ENCODE measurements around the gene MRPL17. TPM values are rescaled to one million over a fixed set of nuclear protein-coding genes. Genes with fewer than 3 reads are reported as not detected.

Gene MRPL17
- total RNA-seq, 1 donor from 2014 or later = 89.9 TPM

DNA sequence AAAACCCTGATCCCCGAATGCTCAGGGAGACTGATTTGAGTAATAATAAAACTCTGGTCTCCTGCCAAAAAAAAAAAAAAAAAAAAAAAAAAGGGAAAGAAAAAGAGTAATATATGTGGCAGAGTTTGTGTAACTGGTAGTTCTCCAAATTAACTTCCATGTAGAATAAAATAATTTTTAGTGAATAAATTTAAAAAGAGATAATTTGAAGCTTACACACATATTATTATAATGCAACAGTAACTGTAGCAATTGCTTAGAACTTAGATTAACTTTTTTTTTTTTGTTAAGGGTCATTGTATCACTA is 11.0 kb upstream of the MRPL17 start:
- no peak overlapping the region for H2AFZ ChIP-seq (ENCODE audit: low read depth, low read length)
- TF ChIP-seq CTCF (IDR thresholded peaks at IDR 0.05; ENCODE audit: insufficient read depth, low read depth, low read length) (no peak), EZH2 (IDR thresholded peaks at IDR 0.05; ENCODE audit: insufficient read depth, low read length) (no peak)
- Mint-ChIP-seq H3K9me3 (ENCODE audit: unreplicated experiment) (peaks cover 4% of the 10 kb centered on the region), H3K36me3 (ENCODE audit: low read depth, unreplicated experiment) (no peaks in the 10 kb centered on the region), H3K4me1 (ENCODE audit: low read depth, unreplicated experiment) (peaks cover 8% of the 10 kb centered on the region), H3K27me3 (ENCODE audit: low read depth, unreplicated experiment) (no peaks in the 10 kb centered on the region), H3K4me3 (ENCODE audit: unreplicated experiment) (no peak overlapping the region), H3K27ac (ENCODE audit: unreplicated experiment) (no peak overlapping the region)
- H3K9ac ChIP-seq (ENCODE audit: low read length) = no peak overlapping the region
- no peaks in the 10 kb centered on the region for H3K9me3 ChIP-seq (ENCODE audit: insufficient read depth, low read depth, low read length)
- H3K4me3 ChIP-seq (ENCODE audit: insufficient read depth, low read depth, low read length) = no peak overlapping the region
- peaks cover 23% of the 10 kb centered on the region for H3K4me1 ChIP-seq (ENCODE audit: insufficient read depth, low read length)
- H4K20me1 ChIP-seq (ENCODE audit: insufficient read depth, low read length) = no peaks in the 10 kb centered on the region
- H3K4me2 ChIP-seq (ENCODE audit: low read length) = peak overlapping the region; percentile 49
- H3K27me3 ChIP-seq (ENCODE audit: insufficient read depth, low read length) = no peaks in the 10 kb centered on the region
- H3K27ac ChIP-seq (ENCODE audit: low read depth, low read length) = no peak overlapping the region
- no peaks in the 10 kb centered on the region for H3K36me3 ChIP-seq (ENCODE audit: insufficient read depth, low read length)
- DNase-seq (ENCODE audit: low read depth) (no peak), FAIRE-seq (no peak)
- no peaks in the 10 kb centered on the region for H3K79me2 ChIP-seq (ENCODE audit: insufficient read depth, low read length)

GRCh38 chr11:6693342-6694228 is 10.4 kb upstream of the MRPL17 start:
- FAIRE-seq = peak; percentile 87
- no peak overlapping the region for H3K9ac ChIP-seq (ENCODE audit: low read length)

More at GRCh38 chr11:6693342-6694228, 10.4 kb upstream of the MRPL17 start:
- Histone ChIP-seq H2AFZ (ENCODE audit: low read depth, low read length) (no peak overlapping the region), H3K4me3 (ENCODE audit: insufficient read depth, low read depth, low read length) (no peak overlapping the region), H3K27me3 (ENCODE audit: insufficient read depth, low read length) (no peaks in the 10 kb centered on the region), H3K9me3 (ENCODE audit: insufficient read depth, low read depth, low read length) (no peaks in the 10 kb centered on the region), H3K4me1 (ENCODE audit: insufficient read depth, low read length) (peaks cover 23% of the 10 kb centered on the region), H3K79me2 (ENCODE audit: insufficient read depth, low read length) (no peaks in the 10 kb centered on the region), H4K20me1 (ENCODE audit: insufficient read depth, low read length) (no peaks in the 10 kb centered on the region), H3K36me3 (ENCODE audit: insufficient read depth, low read length) (no peaks in the 10 kb centered on the region), H3K4me2 (ENCODE audit: low read length) (peak overlapping the region; percentile 49), H3K27ac (ENCODE audit: low read depth, low read length) (peak overlapping the region; percentile 22)
- TF ChIP-seq EZH2 (IDR thresholded peaks at IDR 0.05; ENCODE audit: insufficient read depth, low read length) = no peak
- TF ChIP-seq CTCF (IDR thresholded peaks at IDR 0.05; ENCODE audit: insufficient read depth, low read depth, low read length) = no peak
- Mint-ChIP-seq H3K4me1 (ENCODE audit: low read depth, unreplicated experiment) (peaks cover 8% of the 10 kb centered on the region), H3K9me3 (ENCODE audit: unreplicated experiment) (peaks cover 5% of the 10 kb centered on the region), H3K4me3 (ENCODE audit: unreplicated experiment) (no peak overlapping the region), H3K27ac (ENCODE audit: unreplicated experiment) (no peak overlapping the region), H3K36me3 (ENCODE audit: low read depth, unreplicated experiment) (no peaks in the 10 kb centered on the region), H3K27me3 (ENCODE audit: low read depth, unreplicated experiment) (no peaks in the 10 kb centered on the region)
- peak; percentile 88 for DNase-seq (ENCODE audit: low read depth)

Measured in astrocyte (in vitro differentiated cells and primary cell).